Measurements from ENCODE around the gene TOB2. TPM values are rescaled to one million over a fixed set of nuclear protein-coding genes. Genes with fewer than 3 reads are reported as not detected.

Gene TOB2
- polyA plus RNA-seq, 1 of the 3 experiments (the other 2 are of a cell fraction): 8.3 TPM

- no peaks in the 10 kb centered on the region for H3K9me3 ChIP-seq
- TF ChIP-seq MAX (IDR thresholded peaks at IDR 0.05; ENCODE audit: low read depth) (0 out of 2 replicates have a peak, but pooled peaks have one; percentile 3), ZBTB33 (IDR thresholded peaks at IDR 0.05; ENCODE audit: borderline replicate concordance, low read depth) (peak; percentile 95), RXRA (IDR thresholded peaks at IDR 0.05; ENCODE audit: borderline replicate concordance, low read depth) (no peak), JUND (IDR thresholded peaks at IDR 0.05) (no peak), EZH2phosphoT487 (IDR thresholded peaks at IDR 0.05; ENCODE audit: borderline replicate concordance, low read depth) (no peak), TAF1 (IDR thresholded peaks at IDR 0.05; ENCODE audit: borderline replicate concordance, low read depth, low read length) (peak; percentile 79), FOXJ3 (CRISPR knock-in tag; IDR thresholded peaks at IDR 0.05) (0 out of 2 replicates have a peak, but pooled peaks have one; percentile 35), GABPA (IDR thresholded peaks at IDR 0.05; ENCODE audit: low read depth) (peak; percentile 89), CHD2 (IDR thresholded peaks at IDR 0.05; ENCODE audit: low read length, partially characterized antibody) (peak; percentile 98), YY1 (IDR thresholded peaks at IDR 0.05; ENCODE audit: low read depth) (peak; percentile 93), MEF2A (IDR thresholded peaks at IDR 0.05; ENCODE audit: borderline replicate concordance, low read depth) (no peak), USF2 (IDR thresholded peaks at IDR 0.05; ENCODE audit: borderline replicate concordance, low read depth, low read length) (no peak), ELF1 (IDR thresholded peaks at IDR 0.05) (peak; percentile 79), MXI1 (IDR thresholded peaks at IDR 0.05; ENCODE audit: low read depth, low read length) (peak; percentile 63), POLR2AphosphoS5 (IDR thresholded peaks at IDR 0.05; ENCODE audit: low read depth, low read length) (peak; percentile 30; the same call in 1 of the 2 replicates), IRF3 (IDR thresholded peaks at IDR 0.05; ENCODE audit: low read depth, low read length) (no peak), PBX3 (IDR thresholded peaks at IDR 0.05) (peak; percentile 71), FOXM1 (IDR thresholded peaks at IDR 0.05; ENCODE audit: low read depth) (no peak)
- H3K4me1 ChIP-seq (ENCODE audit: control insufficient read depth in 1 of 2, insufficient read depth in 2 of 2, low read depth in 1 of 2, low read length in 1 of 2): peaks cover 0 to 10% of the 10 kb centered on the region in 2 experiments; a peak in 3 of 4 replicates
- no peaks in the 10 kb centered on the region for H3F3A ChIP-seq (replicated peaks; ENCODE audit: insufficient read depth)
- POLR2A ChIA-PET: interaction anchor here (0.6 to 1.8 kb wide), 10 partner anchors 9 to 147 kb away, joined by 3 to 9 read pairs (median 4); partner anchors contain the start of genes TEF and TOB2
- peaks cover 83% of the 10 kb centered on the region for H3K79me2 ChIP-seq (ENCODE audit: insufficient read depth)
- H3K27ac ChIP-seq (ENCODE audit: low read depth in 2 of 2, low read length in 1 of 2): peak within 1 kb of the TSS; percentile 84 to 87
- CTCF ChIA-PET: interaction anchor here (0.6 to 1.0 kb wide), 3 partner anchors 10 to 49 kb away, joined by 3 read pairs; no protein-coding TSS in a partner anchor
- no peaks in the 10 kb centered on the region for H3K9me2 ChIP-seq
- H3K27me3 ChIP-seq (ENCODE audit: insufficient read depth): no peaks in the 10 kb centered on the region
- peaks cover 4 to 20% of the 10 kb centered on the region in 2 experiments for H3K36me3 ChIP-seq (replicated peaks in 1 of 2; ENCODE audit: control insufficient read depth in 1 of 2, insufficient read depth in 2 of 2, low read length in 1 of 2)
- whole genome bisulfite sequencing (ENCODE audit: low lambda C conversion rate): 0% methylated on average over 4 of the region's 51 CpGs
- H4K20me1 ChIP-seq (ENCODE audit: insufficient read depth): no peaks in the 10 kb centered on the region
- peak; percentile 86 for DNase-seq
- H3K4me3 ChIP-seq (ENCODE audit: low read depth in 2 of 2, low read length in 1 of 2): peak within 1 kb of the TSS; percentile 75 to 81
- H2AFZ ChIP-seq (ENCODE audit: low read depth): no peak within 1 kb of the TSS
- H3K4me2 ChIP-seq: peak within 1 kb of the TSS; percentile 89
- H3K9ac ChIP-seq: peak within 1 kb of the TSS; percentile 87
These were observed 22.0 kb upstream of the TOB2 start, which contains the start of the genes ACO2 and PHF5A for GRCh38 chr22:41468381-41469217. Gene ACO2, plus strand, starts transcription at chr22:41469117. Its CDS starts 30 bp downstream, at chr22:41469147. Gene PHF5A, minus strand, starts transcription at chr22:41468692. Its CDS starts 39 bp downstream, at chr22:41468653.
